ENCODE measurements around the gene ELOA. TPM values are rescaled to one million over a fixed set of nuclear protein-coding genes. Genes with fewer than 3 reads are reported as not detected.

ELOA gene
- total and polyA plus RNA-seq, 9 of the 15 experiments (the other 6 are each of a cell fraction or from before 2014, with no cell fraction given): 31.9 to 98.6 (median 61.3) TPM

DNA sequence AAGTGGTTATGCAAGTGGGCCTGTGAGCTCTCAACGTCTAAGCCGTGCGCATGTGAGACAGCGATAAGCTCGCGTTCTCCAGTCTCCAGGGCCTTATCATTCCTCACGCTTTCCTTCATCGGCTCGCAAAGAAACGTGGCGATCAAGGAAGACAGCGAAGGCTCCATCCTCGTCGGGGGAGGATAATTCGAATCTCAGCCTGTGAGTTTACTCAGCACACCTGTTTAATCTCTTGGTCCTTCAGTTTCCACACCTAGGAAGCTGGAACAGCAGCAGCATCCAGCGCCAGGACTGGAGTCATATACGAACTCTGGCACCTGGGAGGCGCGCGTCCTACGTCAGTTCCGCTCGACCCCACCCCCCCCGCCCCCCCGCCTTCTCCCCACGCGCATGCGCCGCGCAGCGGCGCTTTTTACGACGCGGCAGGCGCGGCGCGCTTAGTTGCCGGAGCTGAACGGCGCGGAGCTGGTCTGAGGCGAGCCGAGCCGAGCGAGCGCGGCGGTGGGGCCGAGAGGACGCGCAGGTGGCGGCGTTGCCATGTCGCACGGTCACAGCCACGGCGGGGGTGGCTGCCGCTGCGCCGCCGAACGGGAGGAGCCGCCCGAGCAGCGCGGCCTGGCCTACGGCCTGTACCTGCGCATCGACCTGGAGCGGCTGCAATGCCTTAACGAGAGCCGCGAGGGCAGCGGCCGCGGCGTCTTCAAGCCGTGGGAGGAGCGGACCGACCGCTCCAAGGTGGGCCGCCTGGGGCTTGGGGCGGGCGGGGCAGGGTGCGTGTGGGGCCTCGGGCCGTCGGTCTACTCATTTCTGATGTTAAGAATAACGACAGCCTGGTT is 34.9 kb downstream of the ELOA start, which contains the start of gene PITHD1 (continued):
- TF ChIP-seq, protein P1, sequence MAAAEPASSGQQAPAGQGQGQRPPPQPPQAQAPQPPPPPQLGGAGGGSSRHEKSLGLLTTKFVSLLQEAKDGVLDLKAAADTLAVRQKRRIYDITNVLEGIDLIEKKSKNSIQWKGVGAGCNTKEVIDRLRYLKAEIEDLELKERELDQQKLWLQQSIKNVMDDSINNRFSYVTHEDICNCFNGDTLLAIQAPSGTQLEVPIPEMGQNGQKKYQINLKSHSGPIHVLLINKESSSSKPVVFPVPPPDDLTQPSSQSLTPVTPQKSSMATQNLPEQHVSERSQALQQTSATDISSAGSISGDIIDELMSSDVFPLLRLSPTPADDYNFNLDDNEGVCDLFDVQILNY (CRISPR knock-in tag; IDR thresholded peaks at IDR 0.05): 0 out of 2 replicates have a peak, but pooled peaks have one; percentile 65
- no peak for TF ChIP-seq TSC22D4 (tag; IDR thresholded peaks at IDR 0.05)
- TF ChIP-seq, protein P2, sequence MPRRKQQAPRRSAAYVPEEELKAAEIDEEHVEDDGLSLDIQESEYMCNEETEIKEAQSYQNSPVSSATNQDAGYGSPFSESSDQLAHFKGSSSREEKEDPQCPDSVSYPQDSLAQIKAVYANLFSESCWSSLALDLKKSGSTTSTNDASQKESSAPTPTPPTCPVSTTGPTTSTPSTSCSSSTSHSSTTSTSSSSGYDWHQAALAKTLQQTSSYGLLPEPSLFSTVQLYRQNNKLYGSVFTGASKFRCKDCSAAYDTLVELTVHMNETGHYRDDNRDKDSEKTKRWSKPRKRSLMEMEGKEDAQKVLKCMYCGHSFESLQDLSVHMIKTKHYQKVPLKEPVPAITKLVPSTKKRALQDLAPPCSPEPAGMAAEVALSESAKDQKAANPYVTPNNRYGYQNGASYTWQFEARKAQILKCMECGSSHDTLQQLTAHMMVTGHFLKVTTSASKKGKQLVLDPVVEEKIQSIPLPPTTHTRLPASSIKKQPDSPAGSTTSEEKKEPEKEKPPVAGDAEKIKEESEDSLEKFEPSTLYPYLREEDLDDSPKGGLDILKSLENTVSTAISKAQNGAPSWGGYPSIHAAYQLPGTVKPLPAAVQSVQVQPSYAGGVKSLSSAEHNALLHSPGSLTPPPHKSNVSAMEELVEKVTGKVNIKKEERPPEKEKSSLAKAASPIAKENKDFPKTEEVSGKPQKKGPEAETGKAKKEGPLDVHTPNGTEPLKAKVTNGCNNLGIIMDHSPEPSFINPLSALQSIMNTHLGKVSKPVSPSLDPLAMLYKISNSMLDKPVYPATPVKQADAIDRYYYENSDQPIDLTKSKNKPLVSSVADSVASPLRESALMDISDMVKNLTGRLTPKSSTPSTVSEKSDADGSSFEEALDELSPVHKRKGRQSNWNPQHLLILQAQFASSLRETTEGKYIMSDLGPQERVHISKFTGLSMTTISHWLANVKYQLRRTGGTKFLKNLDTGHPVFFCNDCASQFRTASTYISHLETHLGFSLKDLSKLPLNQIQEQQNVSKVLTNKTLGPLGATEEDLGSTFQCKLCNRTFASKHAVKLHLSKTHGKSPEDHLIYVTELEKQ (CRISPR knock-in tag; IDR thresholded peaks at IDR 0.05): no peak
- TF ChIP-seq ZKSCAN8 (CRISPR knock-in tag; IDR thresholded peaks at IDR 0.05): no peak; the same call in 1 of the 2 replicates
- TF ChIP-seq KAT8 (IDR thresholded peaks at IDR 0.05; ENCODE audit: low read depth): no peak
- peak; percentile 94 for TF ChIP-seq SMAD1 (IDR thresholded peaks at IDR 0.05; ENCODE audit: low read depth, low read length, partially characterized antibody)
- TF ChIP-seq ZNF75A (CRISPR knock-in tag; IDR thresholded peaks at IDR 0.05): no peak
- peak; percentile 96 for TF ChIP-seq MTA1 (IDR thresholded peaks at IDR 0.05; ENCODE audit: borderline replicate concordance)
- TF ChIP-seq PHB2 (IDR thresholded peaks at IDR 0.05; ENCODE audit: low read depth): peak; percentile 77
- peak in 1 of 2 experiments; percentile 99; a peak in 2 of 4 replicates for TF ChIP-seq HDAC1 (IDR thresholded peaks at IDR 0.05)
- TF ChIP-seq HMGN3 (IDR thresholded peaks at IDR 0.05; ENCODE audit: borderline replicate concordance, extremely low read depth, insufficient read length, low read depth, low read length): peak; percentile 75
- TF ChIP-seq, protein P3, sequence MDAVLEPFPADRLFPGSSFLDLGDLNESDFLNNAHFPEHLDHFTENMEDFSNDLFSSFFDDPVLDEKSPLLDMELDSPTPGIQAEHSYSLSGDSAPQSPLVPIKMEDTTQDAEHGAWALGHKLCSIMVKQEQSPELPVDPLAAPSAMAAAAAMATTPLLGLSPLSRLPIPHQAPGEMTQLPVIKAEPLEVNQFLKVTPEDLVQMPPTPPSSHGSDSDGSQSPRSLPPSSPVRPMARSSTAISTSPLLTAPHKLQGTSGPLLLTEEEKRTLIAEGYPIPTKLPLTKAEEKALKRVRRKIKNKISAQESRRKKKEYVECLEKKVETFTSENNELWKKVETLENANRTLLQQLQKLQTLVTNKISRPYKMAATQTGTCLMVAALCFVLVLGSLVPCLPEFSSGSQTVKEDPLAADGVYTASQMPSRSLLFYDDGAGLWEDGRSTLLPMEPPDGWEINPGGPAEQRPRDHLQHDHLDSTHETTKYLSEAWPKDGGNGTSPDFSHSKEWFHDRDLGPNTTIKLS (IDR thresholded peaks at IDR 0.05; ENCODE audit: borderline replicate concordance, low read depth): peak; percentile 96
- TF ChIP-seq NR2C2 (CRISPR knock-in tag; IDR thresholded peaks at IDR 0.05): peak; percentile 77; the same call in 1 of the 2 replicates
- peak; percentile 97 for TF ChIP-seq NR2C2 (tag; IDR thresholded peaks at IDR 0.05)
- TF ChIP-seq FOXM1 (IDR thresholded peaks at IDR 0.05; ENCODE audit: low read depth): peak; percentile 79
- TF ChIP-seq FOXM1 (CRISPR knock-in tag; IDR thresholded peaks at IDR 0.05; ENCODE audit: low read depth): no peak
- TF ChIP-seq ELF1 (tag; IDR thresholded peaks at IDR 0.05): peak; percentile 57; the same call in 1 of the 2 replicates
- no peak for TF ChIP-seq MCM2 (IDR thresholded peaks at IDR 0.05; ENCODE audit: low read depth)
- TF ChIP-seq, protein P4, sequence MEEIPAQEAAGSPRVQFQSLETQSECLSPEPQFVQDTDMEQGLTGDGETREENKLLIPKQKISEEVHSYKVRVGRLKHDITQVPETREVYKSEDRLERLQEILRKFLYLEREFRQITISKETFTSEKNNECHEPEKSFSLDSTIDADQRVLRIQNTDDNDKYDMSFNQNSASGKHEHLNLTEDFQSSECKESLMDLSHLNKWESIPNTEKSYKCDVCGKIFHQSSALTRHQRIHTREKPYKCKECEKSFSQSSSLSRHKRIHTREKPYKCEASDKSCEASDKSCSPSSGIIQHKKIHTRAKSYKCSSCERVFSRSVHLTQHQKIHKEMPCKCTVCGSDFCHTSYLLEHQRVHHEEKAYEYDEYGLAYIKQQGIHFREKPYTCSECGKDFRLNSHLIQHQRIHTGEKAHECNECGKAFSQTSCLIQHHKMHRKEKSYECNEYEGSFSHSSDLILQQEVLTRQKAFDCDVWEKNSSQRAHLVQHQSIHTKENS (CRISPR knock-in tag; IDR thresholded peaks at IDR 0.05): no peak
- no peak for TF ChIP-seq RBM14 (IDR thresholded peaks at IDR 0.05; ENCODE audit: borderline replicate concordance, insufficient read depth, low read depth, low read length)

All from K562 (cell line).